ENCODE measurements around the gene FLCN.

FLCN gene

GRCh38 chr17:17220529-17220928, 16.4 kb downstream of the FLCN start:
- no peak overlapping the region for H3K4me3 ChIP-seq (ENCODE audit: low read length)
- DNase-seq (ENCODE audit: low read depth), result no peak
- no peak for TF ChIP-seq CTCF (conservative IDR thresholded peaks at IDR 0.05; ENCODE audit: low read length)

- H3K4me3 ChIP-seq (ENCODE audit: low read length), result no peak overlapping the region
- DNase-seq (ENCODE audit: low read depth), result no peak
- no peak for TF ChIP-seq CTCF (conservative IDR thresholded peaks at IDR 0.05; ENCODE audit: low read length)
Measured at GRCh38 chr17:17217995-17218394, 19.0 kb downstream of the FLCN start.

GRCh38 chr17:17216776-17217175, 20.2 kb downstream of the FLCN start:
- TF ChIP-seq CTCF (conservative IDR thresholded peaks at IDR 0.05; ENCODE audit: low read length), result no peak
- no peak overlapping the region for H3K4me3 ChIP-seq (ENCODE audit: low read length)
- no peak for DNase-seq (ENCODE audit: low read depth)

- no peak for DNase-seq (ENCODE audit: low read depth)
- TF ChIP-seq CTCF (conservative IDR thresholded peaks at IDR 0.05; ENCODE audit: low read length), result no peak
- no peak overlapping the region for H3K4me3 ChIP-seq (ENCODE audit: low read length)
Measured at GRCh38 chr17:17216236-17216635, 20.7 kb downstream of the FLCN start.

GRCh38 chr17:17215575-17215974, 21.4 kb downstream of the FLCN start:
- DNase-seq (ENCODE audit: low read depth), result no peak
- no peak for TF ChIP-seq CTCF (conservative IDR thresholded peaks at IDR 0.05; ENCODE audit: low read length)

GRCh38 chr17:17214646-17215436, 22.1 kb downstream of the FLCN start:
- no peak overlapping the region for H3K4me3 ChIP-seq (ENCODE audit: low read length)
- no peak for DNase-seq (ENCODE audit: low read depth)
- no peak for TF ChIP-seq CTCF (conservative IDR thresholded peaks at IDR 0.05; ENCODE audit: low read length)

More at GRCh38 chr17:17215575-17215974, 21.4 kb downstream of the FLCN start:
- H3K4me3 ChIP-seq (ENCODE audit: low read length), result no peak overlapping the region

GRCh38 chr17:17213775-17214174, 23.2 kb downstream of the FLCN start:
- H3K4me3 ChIP-seq (ENCODE audit: low read length), result no peak overlapping the region
- no peak for TF ChIP-seq CTCF (conservative IDR thresholded peaks at IDR 0.05; ENCODE audit: low read length)
- no peak for DNase-seq (ENCODE audit: low read depth)
